VCaP (cell line): ENCODE results near the gene PLEKHH2.

Experiments
- H3K27ac ChIP-seq: fragments of 450-650 bp; 2 replicates; pipeline ENCODE4 v1.5.1; 2017
- CTCF ChIP-seq: fragments of 450-650 bp; conservative IDR thresholded peaks from 2 replicates; pipeline ENCODE4 v1.5.1; 2017; ENCODE audit warnings: mild to moderate bottlenecking, moderate library complexity

PLEKHH2 gene

DNA sequence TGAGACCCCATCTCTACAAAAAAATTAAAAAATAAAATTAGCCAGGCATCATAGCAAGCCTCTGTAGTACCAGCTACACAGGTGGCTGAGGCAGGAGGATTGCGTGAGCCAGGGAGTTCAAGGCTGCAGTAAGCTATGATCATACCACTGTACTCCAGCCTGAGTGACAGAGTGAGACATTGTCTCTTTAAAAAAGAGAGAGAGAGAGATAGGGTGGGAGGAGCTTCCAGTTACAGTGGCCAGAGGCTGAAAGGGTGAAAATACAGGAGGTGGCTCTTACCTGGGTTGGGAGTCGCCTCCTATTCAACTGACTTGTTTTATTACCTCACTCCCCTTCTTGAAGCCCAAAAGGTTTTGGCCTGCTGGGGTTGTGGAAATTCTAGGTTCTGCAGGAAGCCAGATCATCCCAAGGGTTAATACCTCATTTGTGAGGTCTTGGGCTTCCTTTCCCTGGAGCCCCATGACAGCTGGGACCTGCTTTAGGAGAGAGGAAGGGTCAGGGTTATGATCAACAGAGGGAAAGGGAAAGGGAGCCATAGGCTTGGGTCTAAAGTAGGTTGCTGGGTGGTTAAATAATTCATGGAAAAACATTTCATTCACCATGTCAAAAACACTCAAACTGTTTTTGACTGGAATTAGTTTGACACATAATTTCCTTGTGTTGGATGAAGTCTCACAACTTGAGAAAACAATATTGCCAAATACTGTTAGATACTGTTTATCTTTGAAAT lies 154.1 kb downstream of the PLEKHH2 start:
- no peak overlapping the region for H3K27ac ChIP-seq
- TF ChIP-seq CTCF = no peak

DNA sequence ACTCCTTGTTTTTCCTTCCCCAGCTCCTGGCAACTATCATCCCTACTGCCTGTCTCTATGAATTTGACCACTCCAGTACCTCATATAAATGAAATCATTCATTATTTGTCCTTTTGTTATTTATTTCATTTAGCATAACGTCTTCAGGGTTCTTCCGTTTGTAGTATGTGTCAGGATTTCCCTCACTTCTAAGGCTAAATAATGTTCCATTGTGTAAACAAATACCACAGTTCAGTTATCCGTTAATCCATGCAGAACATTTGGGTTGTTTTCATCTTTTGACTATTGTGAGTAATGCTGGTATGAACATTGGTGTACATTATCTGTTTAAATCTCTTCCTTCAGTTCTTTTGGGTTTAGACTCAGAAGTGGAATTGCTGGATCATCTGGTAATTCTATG lies 155.6 kb downstream of the PLEKHH2 start:
- TF ChIP-seq CTCF = no peak

DNA sequence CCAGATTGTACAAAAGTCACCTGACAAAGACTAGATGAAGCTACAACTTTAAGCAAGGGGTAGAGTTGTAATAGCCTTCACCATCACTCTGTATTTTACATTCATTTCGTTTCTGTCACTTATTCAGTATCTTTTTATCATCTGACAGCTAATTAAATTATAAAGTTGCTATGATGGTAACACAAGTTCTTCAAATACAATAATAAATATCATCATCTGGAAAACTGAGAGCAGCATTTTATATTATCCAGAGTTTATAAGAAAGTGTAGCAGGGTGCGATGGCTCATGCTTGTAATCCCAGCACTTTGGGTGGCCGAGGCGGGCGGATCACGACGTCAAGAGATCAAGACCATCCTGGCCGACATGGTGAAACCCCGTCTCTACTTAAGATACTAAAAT lies 157.9 kb downstream of the PLEKHH2 start:
- H3K27ac ChIP-seq = no peak overlapping the region
- no peak for TF ChIP-seq CTCF

More for the DNA sequence above, 155.6 kb downstream of the PLEKHH2 start:
- H3K27ac ChIP-seq = no peak overlapping the region

DNA sequence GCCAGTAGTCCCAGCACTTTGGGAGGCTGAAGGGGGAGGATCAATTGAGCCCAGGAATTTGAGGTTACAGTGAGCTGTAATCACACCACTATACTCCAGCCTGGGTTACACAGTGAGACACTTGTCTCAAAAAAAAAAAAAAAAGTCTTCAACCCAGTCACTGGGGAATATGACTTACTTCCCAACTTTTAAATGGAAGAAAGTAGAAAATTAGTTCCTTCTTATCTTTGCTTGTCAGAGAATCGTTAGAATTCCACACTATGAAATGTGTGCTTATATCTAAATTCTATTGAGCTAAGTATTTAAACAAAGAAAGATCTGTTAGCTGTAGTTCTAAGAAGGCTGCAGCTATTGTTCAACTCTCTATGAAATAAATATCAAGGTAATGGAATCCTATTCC lies 159.1 kb downstream of the PLEKHH2 start:
- no peak overlapping the region for H3K27ac ChIP-seq
- no peak for TF ChIP-seq CTCF

GRCh38 chr2:43798300-43798699 lies 161.2 kb downstream of the PLEKHH2 start:
- no peak for TF ChIP-seq CTCF
- H3K27ac ChIP-seq = no peak overlapping the region

DNA sequence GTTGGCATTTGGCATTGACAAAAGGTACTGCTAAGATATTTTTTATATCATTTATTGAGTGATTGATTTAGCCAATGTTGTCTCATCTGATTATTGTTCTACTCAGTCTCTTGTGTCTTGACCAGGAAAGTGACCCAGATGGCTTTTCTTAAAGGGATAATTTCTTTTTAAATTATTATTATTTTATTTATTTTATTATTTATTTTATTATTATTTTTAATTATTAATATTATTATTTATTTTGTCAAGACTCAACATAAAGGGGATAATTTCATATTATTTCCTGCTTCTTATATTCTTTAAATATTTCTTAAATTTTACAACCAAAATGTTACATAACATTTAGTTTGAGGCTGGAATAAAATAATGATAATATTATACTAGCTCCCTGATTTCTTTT lies 163.8 kb downstream of the PLEKHH2 start:
- TF ChIP-seq CTCF = no peak
- no peak overlapping the region for H3K27ac ChIP-seq

GRCh38 chr2:43802135-43802534 lies 165.1 kb downstream of the PLEKHH2 start:
- TF ChIP-seq CTCF = no peak
- H3K27ac ChIP-seq = no peak overlapping the region
